DMS153 treated with DMSO at 0.1 percent for 48 hours (cell line): ENCODE measurements around the gene SPDYC.

ENCODE experiments used
- DNase-seq: peaks from one replicate; lab custom pipeline; 2025; ENCODE audit not compliant: unreplicated experiment; lab: John Stamatoyannopoulos, UW

The SPDYC gene

GRCh38 chr11:65205602-65205967, 35.6 kb downstream of the SPDYC start:
- DNase-seq, result no peak

- no peak for DNase-seq
These were observed 36.4 kb downstream of the SPDYC start for GRCh38 chr11:65206441-65206841.

GRCh38 chr11:65206901-65207300, 36.9 kb downstream of the SPDYC start:
- no peak for DNase-seq

DNA sequence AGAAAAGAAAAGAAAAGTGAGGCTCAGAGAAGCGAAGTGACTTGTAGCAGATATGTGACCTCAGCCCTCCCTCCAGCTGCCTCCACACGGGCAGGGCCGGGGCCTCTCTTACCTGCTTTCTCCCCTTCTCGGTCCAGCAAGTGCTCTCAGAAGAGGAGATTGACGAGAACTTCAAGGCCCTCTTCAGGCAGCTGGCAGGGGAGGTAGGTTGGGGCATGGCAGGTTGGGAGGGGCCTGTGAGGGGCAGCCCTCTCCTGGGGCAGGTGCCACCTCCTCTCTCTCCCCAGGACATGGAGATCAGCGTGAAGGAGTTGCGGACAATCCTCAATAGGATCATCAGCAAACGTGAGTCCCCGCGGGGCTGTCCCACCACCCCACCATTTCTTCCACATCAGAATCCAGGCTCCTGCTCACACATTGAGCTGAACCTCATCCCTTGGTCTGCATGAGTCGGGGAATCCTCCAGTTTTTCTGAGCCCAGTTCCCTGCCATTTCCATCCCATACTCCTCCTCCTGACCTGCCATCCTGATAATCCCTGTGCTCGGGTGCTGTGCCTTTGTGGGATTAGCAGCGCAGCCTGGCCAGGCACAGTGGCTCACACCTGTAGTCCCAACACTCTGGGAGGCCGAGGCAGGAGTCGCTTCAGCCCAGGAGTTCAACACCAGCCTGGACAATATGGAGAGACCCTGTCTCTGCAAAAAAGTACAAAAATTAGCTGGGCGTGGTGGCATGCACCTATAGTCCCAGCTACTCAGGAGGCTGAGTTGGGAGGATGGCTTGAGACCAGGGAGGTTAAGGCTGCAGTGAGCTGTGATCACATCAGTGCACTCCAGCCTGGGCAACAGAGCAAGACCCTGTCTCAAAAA, 38.1 kb downstream of the SPDYC start:
- DNase-seq, result no peak

DNA sequence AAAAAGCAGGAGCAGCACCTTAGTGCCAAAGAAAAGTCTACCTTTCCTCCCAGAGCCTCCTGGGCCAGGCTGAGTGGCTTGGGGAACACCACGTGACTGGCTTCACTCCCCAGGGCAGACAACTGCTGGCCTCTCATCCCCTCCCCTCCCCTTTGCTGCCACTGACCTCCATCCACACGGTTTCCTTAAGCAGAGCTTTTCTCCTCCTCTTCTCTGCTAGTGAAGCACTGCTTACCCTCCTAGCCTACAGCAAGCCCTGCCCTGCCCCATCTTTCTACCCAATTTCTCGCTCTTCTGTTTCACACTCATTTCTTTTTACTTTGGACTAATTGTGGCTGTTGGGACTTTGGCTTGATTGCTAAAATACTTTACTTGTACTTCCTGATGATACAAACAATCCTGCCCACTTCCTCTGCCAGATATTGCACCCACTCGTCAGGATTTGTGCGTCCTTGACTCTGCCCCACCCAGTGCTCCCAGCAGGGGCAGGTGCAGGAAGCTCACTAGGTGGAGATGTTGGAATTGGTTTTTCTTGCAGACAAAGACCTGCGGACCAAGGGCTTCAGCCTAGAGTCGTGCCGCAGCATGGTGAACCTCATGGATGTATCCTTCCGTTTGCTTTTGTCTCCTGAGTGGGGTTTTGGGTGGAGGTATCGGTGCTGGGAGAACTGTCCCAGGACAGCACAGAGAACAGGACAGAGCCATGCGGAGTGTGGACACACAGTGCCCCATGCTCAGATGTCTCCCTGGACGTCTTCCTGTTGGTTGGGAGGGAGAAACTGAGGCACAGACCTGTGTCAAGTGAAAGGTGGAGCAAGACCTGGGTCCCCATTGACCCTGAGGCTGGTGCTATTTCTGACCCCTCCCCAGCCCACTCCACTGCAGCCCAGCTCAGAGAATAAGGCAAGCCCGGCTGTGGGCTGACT, 39.0 kb downstream of the SPDYC start:
- DNase-seq, result no peak

DNA sequence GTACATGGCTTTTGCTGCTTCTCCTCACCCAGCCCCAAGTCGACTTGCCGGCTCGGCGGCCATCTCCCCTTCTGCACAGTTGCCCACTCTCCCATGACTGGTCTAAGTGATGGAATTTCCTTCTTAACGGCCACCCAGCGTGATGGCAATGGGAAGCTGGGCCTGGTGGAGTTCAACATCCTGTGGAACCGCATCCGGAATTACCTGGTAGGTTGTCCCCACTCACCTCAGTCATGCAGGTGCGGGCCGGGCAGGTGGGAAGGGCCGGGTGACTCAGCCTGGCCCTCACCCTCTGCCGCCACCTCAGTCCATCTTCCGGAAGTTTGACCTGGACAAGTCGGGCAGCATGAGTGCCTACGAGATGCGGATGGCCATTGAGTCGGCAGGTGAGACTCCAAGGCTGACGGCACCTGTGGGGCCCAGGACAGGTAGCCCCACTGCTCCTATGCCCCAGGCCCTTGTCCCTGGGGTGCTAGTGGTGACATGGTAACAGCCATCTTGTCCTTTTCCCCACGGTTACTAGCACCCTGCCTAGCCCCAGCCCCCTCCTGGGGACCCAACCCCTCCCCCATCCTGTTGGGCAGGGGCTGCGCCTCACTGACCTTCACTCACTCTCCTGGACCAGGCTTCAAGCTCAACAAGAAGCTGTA, 39.8 kb downstream of the SPDYC start:
- DNase-seq, result no peak

DNA sequence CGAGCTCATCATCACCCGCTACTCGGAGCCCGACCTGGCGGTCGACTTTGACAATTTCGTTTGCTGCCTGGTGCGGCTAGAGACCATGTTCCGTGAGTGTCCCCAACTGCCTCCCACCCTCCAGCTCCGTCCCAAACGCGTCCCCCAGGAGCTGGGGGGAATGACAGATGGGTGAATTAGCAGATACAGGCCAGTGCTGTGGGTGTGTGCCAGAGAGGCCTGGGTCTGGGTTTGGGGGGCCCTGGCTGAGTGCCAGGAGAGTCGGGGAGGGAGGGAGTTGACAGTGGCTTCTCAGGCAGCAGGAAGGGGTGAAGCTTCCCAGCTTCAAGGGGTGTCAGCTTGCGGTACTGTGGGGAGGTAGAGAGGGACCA, 40.3 kb downstream of the SPDYC start:
- no peak for DNase-seq

GRCh38 chr11:65210748-65211147, 40.7 kb downstream of the SPDYC start:
- DNase-seq, result no peak

DNA sequence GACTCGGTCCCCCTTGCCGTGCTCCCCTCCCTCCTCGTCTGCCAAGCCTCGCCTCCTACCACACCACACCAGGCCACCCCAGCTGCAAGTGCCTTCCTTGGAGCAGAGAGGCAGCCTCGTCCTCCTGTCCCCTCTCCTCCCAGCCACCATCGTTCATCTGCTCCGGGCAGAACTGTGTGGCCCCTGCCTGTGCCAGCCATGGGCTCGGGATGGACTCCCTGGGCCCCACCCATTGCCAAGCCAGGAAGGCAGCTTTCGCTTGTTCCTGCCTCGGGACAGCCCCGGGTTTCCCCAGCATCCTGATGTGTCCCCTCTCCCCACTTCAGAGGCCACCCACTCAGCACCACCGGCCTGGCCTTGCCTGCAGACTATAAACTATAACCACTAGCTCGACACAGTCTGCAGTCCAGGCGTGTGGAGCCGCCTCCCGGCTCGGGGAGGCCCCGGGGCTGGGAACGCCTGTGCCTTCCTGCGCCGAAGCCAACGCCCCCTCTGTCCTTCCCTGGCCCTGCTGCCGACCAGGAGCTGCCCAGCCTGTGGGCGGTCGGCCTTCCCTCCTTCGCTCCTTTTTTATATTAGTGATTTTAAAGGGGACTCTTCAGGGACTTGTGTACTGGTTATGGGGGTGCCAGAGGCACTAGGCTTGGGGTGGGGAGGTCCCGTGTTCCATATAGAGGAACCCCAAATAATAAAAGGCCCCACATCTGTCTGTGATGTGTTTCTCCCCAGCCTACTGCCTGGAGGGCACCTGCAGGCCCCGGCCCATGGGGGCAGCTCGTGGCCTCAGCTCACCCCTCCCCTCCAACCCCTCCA, 41.5 kb downstream of the SPDYC start:
- DNase-seq, result no peak

GRCh38 chr11:65212226-65212801, 42.3 kb downstream of the SPDYC start:
- DNase-seq, result no peak

DNA sequence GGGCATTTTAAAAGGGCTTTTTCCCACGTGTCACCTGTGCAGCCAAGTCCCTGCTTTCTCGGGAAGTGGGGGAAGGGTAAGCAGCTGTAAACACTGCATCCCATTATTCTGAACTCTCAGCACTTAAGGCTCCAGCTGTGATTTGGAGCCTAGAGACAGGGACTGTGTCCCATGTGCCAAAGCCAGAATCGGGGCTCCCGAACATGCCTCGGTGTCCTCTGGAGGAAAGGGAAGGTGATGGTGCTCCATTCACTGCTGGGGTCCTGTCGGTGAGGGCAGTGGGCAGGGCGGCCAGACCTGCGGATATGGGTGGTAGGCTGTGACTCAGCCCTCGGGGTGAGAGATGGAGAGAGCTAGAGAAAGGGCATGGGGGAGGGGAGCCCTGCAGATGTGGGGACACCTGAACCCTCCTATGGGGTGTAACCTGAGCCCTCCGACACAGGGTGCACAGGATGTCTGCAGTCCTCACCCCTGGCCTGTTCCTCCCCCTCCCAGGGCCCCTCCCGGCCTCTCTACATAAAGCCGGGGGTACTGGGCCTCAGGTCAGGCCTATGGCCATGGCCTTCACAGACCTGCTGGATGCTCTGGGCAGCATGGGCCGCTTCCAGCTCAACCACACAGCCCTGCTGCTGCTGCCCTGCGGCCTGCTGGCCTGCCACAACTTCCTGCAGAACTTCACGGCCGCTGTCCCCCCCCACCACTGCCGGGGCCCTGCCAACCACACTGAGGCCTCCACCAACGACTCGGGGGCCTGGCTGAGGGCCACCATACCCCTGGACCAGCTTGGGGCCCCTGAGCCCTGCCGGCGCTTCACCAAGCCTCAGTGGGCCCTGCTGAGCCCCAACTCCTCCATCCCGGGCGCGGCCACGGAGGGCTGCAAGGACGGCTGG, 43.5 kb downstream of the SPDYC start:
- no peak for DNase-seq

GRCh38 chr11:65214212-65214845, 44.3 kb downstream of the SPDYC start:
- no peak for DNase-seq

GRCh38 chr11:65215441-65216076, 45.5 kb downstream of the SPDYC start:
- DNase-seq, result no peak

- no peak for DNase-seq
These were observed 46.8 kb downstream of the SPDYC start for GRCh38 chr11:65216830-65217229.

GRCh38 chr11:65217441-65218423, 47.7 kb downstream of the SPDYC start:
- DNase-seq, result no peak

GRCh38 chr11:65218446-65218845, 48.4 kb downstream of the SPDYC start:
- no peak for DNase-seq

DNA sequence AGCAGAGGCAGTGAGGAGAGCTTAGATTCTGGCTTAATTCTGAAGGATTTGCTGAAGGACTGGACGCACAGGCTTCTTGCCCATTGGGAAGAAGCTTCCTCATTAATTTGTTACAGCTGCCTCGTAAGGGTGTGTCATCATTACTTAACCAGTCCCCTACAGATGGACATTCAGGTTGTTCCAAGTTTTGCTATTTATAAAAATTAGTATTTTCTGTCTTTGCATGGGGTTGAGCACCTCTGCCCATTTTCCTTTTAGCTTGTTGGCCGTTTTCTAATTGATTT, 49.8 kb downstream of the SPDYC start:
- DNase-seq, result no peak

DNA sequence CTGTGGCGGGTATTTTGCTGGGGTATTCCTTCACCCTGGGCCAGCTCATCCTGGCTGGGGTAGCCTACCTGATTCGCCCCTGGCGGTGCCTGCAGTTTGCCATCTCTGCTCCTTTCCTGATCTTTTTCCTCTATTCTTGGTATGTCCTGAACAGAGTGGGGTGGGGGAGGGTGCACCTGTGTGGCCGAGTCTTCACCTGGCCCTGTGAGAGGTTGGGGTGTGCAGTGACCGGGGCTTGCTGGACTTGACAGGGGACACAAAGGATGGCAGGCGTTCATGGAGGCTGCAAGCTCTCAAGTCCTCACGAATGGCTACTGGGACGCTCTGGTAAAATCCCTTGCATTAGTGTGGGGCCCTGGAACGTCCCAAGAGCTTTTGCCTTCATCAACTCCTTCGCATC, 51.0 kb downstream of the SPDYC start:
- no peak for DNase-seq
